HEK293 (cell line): ENCODE data around the gene NBPF15.
A peak's percentile ranks its signal among the peaks of the same experiment; 100 is the strongest.
"Not testable (repeated sequence)": the region's sequence is repeated elsewhere in the genome, so short reads cannot be mapped to it uniquely, and the experiment has no call there.

Experiments
- CTCF ChIA-PET: fragments of 350-600 bp; formaldehyde crosslinking; extraction: SDS; loops from one replicate; lab custom pipeline; 2021; ENCODE audit warnings: antibody characterized with exemption; lab: Yijun Ruan, JAX
- POLR2A ChIA-PET: fragments of 300-600 bp; formaldehyde crosslinking; extraction: SDS; loops from one replicate; lab custom pipeline; 2020; ENCODE audit warnings: antibody characterized with exemption, inconsistent platforms; lab: Yijun Ruan, JAX
- H3K27ac ChIP-seq: fragments of 200-500 bp; sonication (Bioruptor generic); 2 replicates; pipeline ENCODE4 v1.5.1; 2014; ENCODE audit warnings: low read depth, low read length, control low read depth, inconsistent platforms; ENCODE audit errors: extremely low read depth
- H3K36me3 ChIP-seq, 2 experiments: fragments of 200-500 bp in 1 of 2; sonication (Bioruptor generic) in 1 of 2; 1 replicate in 1 of 2; 2 replicates in 1 of 2; pipeline ENCODE4 v1.5.1; 2014 to 2017; ENCODE audit warnings: inconsistent platforms in 2 of 2, low read length in 2 of 2; ENCODE audit not compliant: control insufficient read depth in 2 of 2, insufficient read depth in 1 of 2
- H3K4me1 ChIP-seq: fragments of 200-500 bp; sonication (Bioruptor generic); 2 replicates; pipeline ENCODE4 v1.5.1; 2014; ENCODE audit warnings: mild to moderate bottlenecking, low read length, inconsistent platforms; ENCODE audit not compliant: control insufficient read depth, insufficient read depth
- H3K4me3 ChIP-seq: 2 replicates; pipeline ENCODE4 v1.5.1; 2011; ENCODE audit warnings: low read depth, mild to moderate bottlenecking, control low read depth, low read length, moderate library complexity
- H3K9me3 ChIP-seq: fragments of 200-500 bp; sonication (Bioruptor generic); 2 replicates; pipeline ENCODE4 v1.5.1; 2014; ENCODE audit warnings: low read depth, low read length, inconsistent platforms; ENCODE audit not compliant: control insufficient read depth, insufficient read depth
- KLF17 ChIP-seq: fragments of 450-650 bp; formaldehyde crosslinking; IDR thresholded peaks from 2 replicates; pipeline ENCODE4 v1.5.1; 2016; ENCODE audit warnings: missing biosample characterization, missing genetic modification characterization
- KLF7 ChIP-seq: fragments of 450-650 bp; formaldehyde crosslinking; IDR thresholded peaks from 2 replicates; pipeline ENCODE4 v1.5.1; 2016; ENCODE audit warnings: missing biosample characterization, missing genetic modification characterization, borderline replicate concordance
- OVOL3 ChIP-seq: fragments of 450-650 bp; formaldehyde crosslinking; IDR thresholded peaks from 2 replicates; pipeline ENCODE4 v1.5.1; 2016; ENCODE audit warnings: missing biosample characterization, missing genetic modification characterization
- SCRT1 ChIP-seq: fragments of 450-650 bp; formaldehyde crosslinking; IDR thresholded peaks from 2 replicates; pipeline ENCODE4 v1.5.1; 2016; ENCODE audit warnings: missing biosample characterization, missing genetic modification characterization, borderline replicate concordance
- SCRT2 ChIP-seq: fragments of 450-650 bp; formaldehyde crosslinking; IDR thresholded peaks from 2 replicates; pipeline ENCODE4 v1.5.1; 2016; ENCODE audit warnings: missing biosample characterization, missing genetic modification characterization
- SP2 ChIP-seq: fragments of 450-650 bp; formaldehyde crosslinking; IDR thresholded peaks from 2 replicates; pipeline ENCODE4 v1.5.1; 2016; ENCODE audit warnings: missing biosample characterization, missing genetic modification characterization
- SP3 ChIP-seq: fragments of 450-650 bp; formaldehyde crosslinking; IDR thresholded peaks from 2 replicates; pipeline ENCODE4 v1.5.1; 2016; ENCODE audit warnings: missing biosample characterization, missing genetic modification characterization
- SP7 ChIP-seq: fragments of 450-650 bp; formaldehyde crosslinking; IDR thresholded peaks from 2 replicates; pipeline ENCODE4 v1.5.1; 2016; ENCODE audit warnings: missing biosample characterization, missing genetic modification characterization
- ZBTB17 ChIP-seq: fragments of 450-650 bp; formaldehyde crosslinking; IDR thresholded peaks from 2 replicates; pipeline ENCODE4 v1.5.1; 2016; ENCODE audit warnings: missing biosample characterization, missing genetic modification characterization
- ZBTB26 ChIP-seq: fragments of 450-650 bp; formaldehyde crosslinking; optimal IDR thresholded peaks from 2 replicates; pipeline ENCODE3; 2016; ENCODE audit warnings: missing biosample characterization, mild to moderate bottlenecking, missing genetic modification characterization
- ZNF341 ChIP-seq: fragments of 450-650 bp; formaldehyde crosslinking; IDR thresholded peaks from 2 replicates; pipeline ENCODE4; 2016; ENCODE audit warnings: low read depth, missing biosample characterization, missing genetic modification characterization
- ZNF501 ChIP-seq: fragments of 450-650 bp; formaldehyde crosslinking; IDR thresholded peaks from 2 replicates; pipeline ENCODE4 v1.5.1; 2016; ENCODE audit warnings: missing biosample characterization, missing genetic modification characterization
- ZNF561 ChIP-seq: fragments of 450-650 bp; IDR thresholded peaks from 2 replicates; pipeline ENCODE4 v1.5.1; 2018; ENCODE audit warnings: missing biosample characterization, missing genetic modification characterization, borderline replicate concordance
- ZNF600 ChIP-seq: fragments of 450-650 bp; formaldehyde crosslinking; IDR thresholded peaks from 2 replicates; pipeline ENCODE4 v1.5.1; 2016; ENCODE audit warnings: missing biosample characterization, missing genetic modification characterization
- ZSCAN5A ChIP-seq: fragments of 450-650 bp; formaldehyde crosslinking; IDR thresholded peaks from 2 replicates; pipeline ENCODE4 v1.5.1; 2016; ENCODE audit warnings: missing biosample characterization, missing genetic modification characterization

The NBPF15 gene

DNA sequence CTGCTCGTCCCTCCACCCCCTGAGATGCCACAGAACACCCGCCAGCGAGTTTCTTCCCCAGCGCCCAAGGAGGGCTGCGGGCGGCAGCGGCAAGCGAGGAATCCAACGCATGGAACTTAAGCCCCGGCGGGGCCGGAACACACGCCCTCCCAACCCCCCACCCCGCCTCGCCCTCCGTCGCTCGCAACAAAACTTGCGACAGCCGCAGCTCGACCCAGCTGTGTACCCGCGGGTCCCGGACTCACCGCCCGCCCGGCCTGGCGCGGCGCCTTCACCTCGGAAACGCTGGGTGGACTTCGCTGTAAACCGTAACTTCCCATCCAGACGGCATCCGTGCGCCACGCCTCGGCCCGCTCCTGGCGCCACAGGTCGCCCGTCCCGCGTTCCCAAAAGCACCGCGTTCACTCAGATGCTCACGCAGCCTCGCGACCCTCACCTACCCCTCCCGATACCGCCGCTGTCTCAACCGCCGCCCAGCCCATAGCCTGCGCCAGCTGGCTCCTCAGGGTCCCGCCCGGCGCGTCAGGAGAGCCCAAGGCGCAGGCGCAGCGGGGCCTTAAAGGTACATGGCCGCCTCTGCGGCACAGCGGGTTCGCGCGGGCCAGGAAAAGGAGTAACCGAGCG, at the start of gene NBPF15 (continued):
- TF ChIP-seq KLF17 (tag by site-specific recombination) (0 out of 2 replicates have a peak, but pooled peaks have one; percentile 51), ZNF600 (tag by site-specific recombination) (peak; percentile 63), ZNF501 (tag by site-specific recombination) (peak; percentile 67), ZNF341 (tag by site-specific recombination) (peak; percentile 49; the same call in 1 of the 2 replicates), OVOL3 (peak; percentile 17; the same call in 1 of the 2 replicates), SP7 (tag by site-specific recombination) (peak; percentile 51), ZNF561 (tag by site-specific recombination) (peak; percentile 60; the same call in 1 of the 2 replicates), SP2 (tag by site-specific recombination) (peak; percentile 47), SCRT2 (tag by site-specific recombination) (peak; percentile 84), ZBTB17 (tag by site-specific recombination) (peak; percentile 64; the same call in 1 of the 2 replicates), SCRT1 (tag by site-specific recombination) (peak; percentile 45), KLF7 (tag by site-specific recombination) (peak; percentile 41; the same call in 1 of the 2 replicates), SP3 (tag by site-specific recombination) (0 out of 2 replicates have a peak, but pooled peaks have one; percentile 26), ZBTB26 (peak; percentile 93), ZSCAN5A (0 out of 2 replicates have a peak, but pooled peaks have one; percentile 51)

DNA sequence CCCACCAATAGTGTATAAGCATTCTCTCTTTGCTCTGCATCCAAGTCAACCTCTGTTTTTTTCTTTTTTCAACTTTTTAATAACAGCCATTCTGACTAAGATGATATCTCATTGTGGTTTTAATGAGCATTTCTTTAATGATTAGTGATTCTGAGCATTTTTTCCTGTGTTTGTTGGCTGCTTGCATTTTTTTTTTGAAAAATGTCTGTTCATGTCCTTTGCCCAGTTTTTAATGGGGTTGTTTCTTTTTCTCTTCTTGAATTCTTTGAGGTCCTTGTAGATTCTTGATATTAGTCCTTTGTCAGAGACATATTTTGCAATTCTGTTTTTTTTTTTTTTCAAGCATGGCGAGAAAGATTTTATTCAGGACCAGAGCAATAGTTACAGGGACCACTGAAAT, 35.0 kb upstream of the NBPF15 start:
- H3K9me3 ChIP-seq, H3K36me3 ChIP-seq, H3K4me1 ChIP-seq, CTCF ChIA-PET, POLR2A ChIA-PET, H3K27ac ChIP-seq, H3K4me3 ChIP-seq: not testable (repeated sequence)

DNA sequence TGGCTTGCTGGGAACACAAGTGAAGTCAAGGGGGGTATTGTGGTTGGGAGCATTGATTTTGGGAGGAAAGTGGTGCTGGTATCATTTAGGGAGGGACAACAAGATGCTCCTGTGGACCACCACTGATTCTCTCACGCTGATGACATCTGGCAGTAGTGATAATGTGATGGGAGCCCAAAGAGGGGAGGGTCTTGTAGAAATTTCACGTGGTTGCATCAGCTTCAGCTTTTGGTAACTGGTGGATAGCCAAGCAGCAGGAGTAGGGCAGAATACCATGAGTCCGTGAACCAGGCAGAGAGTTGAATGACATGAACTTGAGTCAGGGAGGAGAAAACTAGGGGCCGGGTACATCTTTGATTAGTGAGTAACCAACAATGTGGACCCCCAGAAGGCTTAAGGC, 32.7 kb upstream of the NBPF15 start:
- H3K27ac ChIP-seq, CTCF ChIA-PET, POLR2A ChIA-PET, H3K4me3 ChIP-seq, H3K4me1 ChIP-seq, H3K36me3 ChIP-seq, H3K9me3 ChIP-seq: not testable (repeated sequence)

DNA sequence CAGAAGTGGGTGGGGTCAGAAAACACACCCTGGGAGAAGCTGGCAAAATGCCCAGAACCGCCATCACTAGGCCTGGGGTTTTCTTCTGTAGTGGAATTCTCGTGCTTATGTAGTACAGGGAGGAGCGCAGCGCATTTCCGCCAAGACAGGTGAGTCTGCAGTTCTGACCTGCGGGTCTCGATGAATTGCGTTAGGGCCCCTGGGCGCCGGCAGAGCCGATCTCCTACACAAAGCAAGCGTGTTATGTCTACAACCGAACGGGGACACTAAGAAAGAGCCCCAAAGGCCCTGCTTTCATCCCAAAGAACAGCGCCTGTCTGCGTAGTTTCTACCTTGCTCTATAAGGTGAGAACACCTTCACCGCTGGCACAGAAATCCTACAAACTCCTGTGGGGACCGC, 28.9 kb upstream of the NBPF15 start:
- H3K9me3 ChIP-seq, CTCF ChIA-PET, H3K36me3 ChIP-seq, H3K4me1 ChIP-seq, POLR2A ChIA-PET, H3K4me3 ChIP-seq, H3K27ac ChIP-seq: not testable (repeated sequence)

- H3K4me3 ChIP-seq, H3K36me3 ChIP-seq, H3K27ac ChIP-seq, H3K4me1 ChIP-seq, CTCF ChIA-PET, H3K9me3 ChIP-seq, POLR2A ChIA-PET: not testable (repeated sequence)
Measured at GRCh38 chr1:144487002-144487401, 25.5 kb upstream of the NBPF15 start.
